H54 (cell line): ENCODE data around the gene SP1.

Experiments
- DNase-seq: peaks from one replicate; pipeline ENCODE4 v3.0.0; 2011; ENCODE audit warnings: low spot score, mixed read lengths; ENCODE audit not compliant: insufficient read length
- FAIRE-seq: peaks from 3 replicates; lab custom pipeline; 2011; peaks lifted over from hg19 to GRCh38; lab: Jason Lieb, UNC
- POLR2A ChIP-seq: IDR thresholded peaks from 2 replicates; pipeline ENCODE4 v1.6.1; 2011; ENCODE audit warnings: low read depth, mild to moderate bottlenecking, low read length

Gene SP1

GRCh38 chr12:53456654-53457366 lies 76.8 kb downstream of the SP1 start:
- no peak for TF ChIP-seq POLR2A
- no peak for FAIRE-seq

GRCh38 chr12:53459097-53459496 lies 79.1 kb downstream of the SP1 start:
- FAIRE-seq (no peak), DNase-seq (no peak)
- TF ChIP-seq POLR2A, result no peak

More at GRCh38 chr12:53456654-53457366, 76.8 kb downstream of the SP1 start:
- no peak for DNase-seq

GRCh38 chr12:53461059-53461458 lies 81.1 kb downstream of the SP1 start:
- TF ChIP-seq POLR2A, result no peak
- DNase-seq (no peak), FAIRE-seq (no peak)

- DNase-seq (no peak), FAIRE-seq (no peak)
- no peak for TF ChIP-seq POLR2A
Observed at GRCh38 chr12:53461591-53461990, 81.6 kb downstream of the SP1 start.

GRCh38 chr12:53462935-53463334 lies 83.0 kb downstream of the SP1 start:
- DNase-seq (no peak), FAIRE-seq (no peak)
- no peak for TF ChIP-seq POLR2A

- no peak for TF ChIP-seq POLR2A
- FAIRE-seq, result no peak
- no peak for DNase-seq
Observed at GRCh38 chr12:53463802-53464560, 84.0 kb downstream of the SP1 start.

- FAIRE-seq, result no peak
- TF ChIP-seq POLR2A, result no peak
- DNase-seq, result no peak
Observed at GRCh38 chr12:53464685-53465418, 84.9 kb downstream of the SP1 start.

GRCh38 chr12:53465679-53466078 lies 85.7 kb downstream of the SP1 start:
- no peak for TF ChIP-seq POLR2A
- FAIRE-seq, result no peak

More at GRCh38 chr12:53465679-53466078, 85.7 kb downstream of the SP1 start:
- DNase-seq, result no peak
